DND-41 (cell line): ENCODE measurements around the gene CEACAM16.

Source experiments
- ATAC-seq: fragments of 200-7000 bp; cut with Tn5 transposase; 3 replicates; pipeline ENCODE4 v1.9.1; 2021; ENCODE audit warnings: low read depth; ENCODE audit not compliant: insufficient read depth
- DNase-seq: peaks from one replicate; pipeline ENCODE4 v3.0.0-alpha.2; 2020
- H2AFZ ChIP-seq: 2 replicates; pipeline ENCODE4 v1.6.0; 2012; ENCODE audit warnings: low read depth, low read length
- H3K27ac ChIP-seq: 2 replicates; pipeline ENCODE4 v1.5.1; 2012; ENCODE audit warnings: low read length, inconsistent platforms
- H3K27me3 ChIP-seq: fragments of 200-600 bp; sonication (generic); 2 replicates; pipeline ENCODE4 v1.6.0; 2012; ENCODE audit warnings: low read length, mild to moderate bottlenecking, inconsistent platforms; ENCODE audit not compliant: insufficient read depth, poor library complexity
- H3K36me3 ChIP-seq: 2 replicates; pipeline ENCODE4 v1.5.1; 2012; ENCODE audit warnings: low read length, inconsistent platforms; ENCODE audit not compliant: insufficient read depth
- H3K4me1 ChIP-seq: 2 replicates; pipeline ENCODE4 v1.5.1; 2012; ENCODE audit warnings: mild to moderate bottlenecking, low read length; ENCODE audit not compliant: insufficient read depth
- H3K4me2 ChIP-seq: 2 replicates; pipeline ENCODE4 v1.6.0; 2012; ENCODE audit warnings: mild to moderate bottlenecking, moderate library complexity, low read length, inconsistent platforms; ENCODE audit not compliant: insufficient read depth
- H3K4me3 ChIP-seq, 2 experiments: fragments of 200-600 bp in 1 of 2; shearing (Covaris generic) in 1 of 2; 2 replicates each; pipeline ENCODE4 v1.5.1; 2012 to 2016; ENCODE audit warnings: inconsistent platforms in 2 of 2, low read length in 2 of 2, mild to moderate bottlenecking in 2 of 2, low read depth in 1 of 2, moderate library complexity in 1 of 2
- H3K79me2 ChIP-seq: 2 replicates; pipeline ENCODE4 v1.6.0; 2012; ENCODE audit warnings: low read length, inconsistent platforms; ENCODE audit not compliant: insufficient read depth
- H3K9ac ChIP-seq: 2 replicates; pipeline ENCODE4 v1.6.0; 2012; ENCODE audit warnings: low read depth, mild to moderate bottlenecking, inconsistent platforms, low read length, moderate library complexity
- H3K9me3 ChIP-seq: 2 replicates; pipeline ENCODE4 v1.5.1; 2012; ENCODE audit warnings: low read length, moderate library complexity, mild to moderate bottlenecking, inconsistent platforms; ENCODE audit not compliant: insufficient read depth, severe bottlenecking
- H4K20me1 ChIP-seq: 2 replicates; pipeline ENCODE4 v1.6.0; 2012; ENCODE audit warnings: low read length; ENCODE audit not compliant: insufficient read depth
- CTCF ChIP-seq: IDR thresholded peaks from 2 replicates; pipeline ENCODE4 v1.5.1; 2012; ENCODE audit warnings: borderline replicate concordance, low read length, moderate library complexity, mild to moderate bottlenecking; ENCODE audit not compliant: poor library complexity, severe bottlenecking; ENCODE audit errors: extremely low read depth
- EZH2 ChIP-seq: IDR thresholded peaks from 3 replicates; pipeline ENCODE4 v1.6.1; 2012; ENCODE audit warnings: borderline replicate concordance, low read depth, mild to moderate bottlenecking, moderate library complexity, low read length, inconsistent platforms; ENCODE audit not compliant: severe bottlenecking

Gene CEACAM16

GRCh38 chr19:44745341-44745831 is 46.4 kb downstream of the CEACAM16 start:
- Histone ChIP-seq H3K27ac (no peak overlapping the region), H2AFZ (no peak overlapping the region), H3K4me1 (peaks cover 13% of the 10 kb centered on the region), H3K4me3 (no peak overlapping the region), H3K79me2 (no peaks in the 10 kb centered on the region), H3K27me3 (peaks cover 19% of the 10 kb centered on the region), H3K36me3 (no peaks in the 10 kb centered on the region), H4K20me1 (peaks cover 11% of the 10 kb centered on the region), H3K9me3 (no peaks in the 10 kb centered on the region), H3K4me2 (no peak overlapping the region), H3K9ac (no peak overlapping the region)
- DNase-seq = no peak
- no peak for TF ChIP-seq EZH2
- TF ChIP-seq CTCF = no peak
- ATAC-seq = no peak

- H3K4me2 ChIP-seq = no peak overlapping the region
- no peak overlapping the region for H2AFZ ChIP-seq
- no peak overlapping the region for H3K27ac ChIP-seq
- H3K4me3 ChIP-seq = no peak overlapping the region
- H3K9me3 ChIP-seq = no peaks in the 10 kb centered on the region
- H3K79me2 ChIP-seq = no peaks in the 10 kb centered on the region
- no peak overlapping the region for H3K9ac ChIP-seq
- H3K27me3 ChIP-seq = peaks cover 19% of the 10 kb centered on the region
- no peak for ATAC-seq
- H3K36me3 ChIP-seq = no peaks in the 10 kb centered on the region
- DNase-seq = no peak
- H3K4me1 ChIP-seq = peaks cover 13% of the 10 kb centered on the region
- H4K20me1 ChIP-seq = peaks cover 11% of the 10 kb centered on the region
- no peak for TF ChIP-seq CTCF
- TF ChIP-seq EZH2 = no peak
Measured at GRCh38 chr19:44745887-44746600, 47.1 kb downstream of the CEACAM16 start.

- no peaks in the 10 kb centered on the region for H3K36me3 ChIP-seq
- peaks cover 11% of the 10 kb centered on the region for H4K20me1 ChIP-seq
- H3K79me2 ChIP-seq = no peaks in the 10 kb centered on the region
- H3K4me1 ChIP-seq = peaks cover 13% of the 10 kb centered on the region
- DNase-seq (no peak), ATAC-seq (no peak)
- no peak overlapping the region for H3K4me2 ChIP-seq
- H2AFZ ChIP-seq = no peak overlapping the region
- H3K9ac ChIP-seq = no peak overlapping the region
- no peak overlapping the region for H3K27ac ChIP-seq
- H3K27me3 ChIP-seq = peaks cover 19% of the 10 kb centered on the region
- TF ChIP-seq CTCF = no peak
- TF ChIP-seq EZH2 = no peak
- no peaks in the 10 kb centered on the region for H3K9me3 ChIP-seq
- H3K4me3 ChIP-seq = no peak overlapping the region
Measured at GRCh38 chr19:44746616-44746945, 47.6 kb downstream of the CEACAM16 start.
